Ascending aorta (tissue), 2 donors: ENCODE data around the gene RASGRF1. TPM values are rescaled to one million over a fixed set of nuclear protein-coding genes. Genes with fewer than 3 reads are reported as not detected.

Experiments
- DNase-seq, 2 donors: peaks; one replicate each; pipeline ENCODE4 v3.0.0-alpha.2; 2019; ENCODE audit warnings: low spot score in 2 of 2
- H3K27ac ChIP-seq, 2 donors: fragments of 200-600 bp; sonication (generic); one replicate each; pipeline ENCODE4 v1.5.1; 2016 to 2017; ENCODE audit warnings: mild to moderate bottlenecking in 1 of 2
- H3K27me3 ChIP-seq: fragments of 200-600 bp; sonication (generic); one replicate; pipeline ENCODE4 v1.5.1; 2017
- H3K36me3 ChIP-seq, 2 donors: fragments of 200-600 bp; sonication (generic); one replicate each; pipeline ENCODE4 v1.5.1; 2016
- H3K4me1 ChIP-seq, 2 donors: fragments of 200-600 bp; sonication (generic); one replicate each; pipeline ENCODE4 v1.5.1; 2016 to 2017; ENCODE audit warnings: mild to moderate bottlenecking in 1 of 2
- H3K4me3 ChIP-seq, 2 donors: fragments of 200-600 bp; sonication (generic); one replicate each; pipeline ENCODE4 v1.5.1; 2016 to 2017; ENCODE audit warnings: mild to moderate bottlenecking in 1 of 2
- H3K9me3 ChIP-seq, 2 donors: fragments of 200-600 bp; sonication (generic); one replicate each; pipeline ENCODE4 v1.5.1; 2016
- CTCF ChIP-seq, 3 experiments: fragments of 200-600 bp in 2 of 3; fragments of 450-650 bp in 1 of 3; sonication (generic) in 2 of 3; IDR thresholded peaks; one replicate each; pipeline ENCODE4 v1.5.1; 2016 to 2019; ENCODE audit warnings: antibody characterized with exemption in 3 of 3, mild to moderate bottlenecking in 1 of 3, moderate library complexity in 1 of 3
- intact Hi-C: fragments of 100-400 bp; cut with DNase I; formaldehyde crosslinking; loops from one replicate; pipeline ENCODE4 v1.15.1; 2023
- total RNA-seq: library from RNA; depleted of rRNA; stranded (reverse); fragments of >200 nt; gene quantifications from one replicate; pipeline ENCODE4 v1.1.0, GENCODE V29; 2016

Gene RASGRF1
- total RNA-seq, 1 donor from 2014 or later: not detected

- no peaks in the 10 kb centered on the region for H3K9me3 ChIP-seq
- H3K36me3 ChIP-seq: no peaks in the 10 kb centered on the region
- H3K4me1 ChIP-seq: peaks cover 3 to 12% of the 10 kb centered on the region in 2 donors
- no peak for DNase-seq
- intact Hi-C loops: no loop called here
- no peak for TF ChIP-seq CTCF (IDR thresholded peaks at IDR 0.05)
- H3K4me3 ChIP-seq: no peak overlapping the region
- H3K27ac ChIP-seq: no peak overlapping the region
- no peaks in the 10 kb centered on the region for H3K27me3 ChIP-seq
Measured at GRCh38 chr15:78942741-78943140, 147.8 kb downstream of the RASGRF1 start.

GRCh38 chr15:78938658-78939488, 151.7 kb downstream of the RASGRF1 start:
- DNase-seq: no peak
- peaks cover 3 to 12% of the 10 kb centered on the region in 2 donors for H3K4me1 ChIP-seq
- H3K27ac ChIP-seq: no peak overlapping the region
- no peaks in the 10 kb centered on the region for H3K9me3 ChIP-seq
- intact Hi-C loops: no loop called here
- H3K4me3 ChIP-seq: no peak overlapping the region
- no peak for TF ChIP-seq CTCF (IDR thresholded peaks at IDR 0.05)
- no peaks in the 10 kb centered on the region for H3K36me3 ChIP-seq
- H3K27me3 ChIP-seq: no peaks in the 10 kb centered on the region

- peaks cover 3 to 10% of the 10 kb centered on the region in 2 donors for H3K4me1 ChIP-seq
- no peak for DNase-seq
- intact Hi-C loops: no loop called here
- H3K4me3 ChIP-seq: no peak overlapping the region
- no peaks in the 10 kb centered on the region for H3K9me3 ChIP-seq
- H3K27ac ChIP-seq: peak overlapping the region in 1 of 2 donors; percentile 25
- TF ChIP-seq CTCF (IDR thresholded peaks at IDR 0.05): no peak
- H3K36me3 ChIP-seq: no peaks in the 10 kb centered on the region
- H3K27me3 ChIP-seq: no peaks in the 10 kb centered on the region
Measured at GRCh38 chr15:78937132-78937739, 153.3 kb downstream of the RASGRF1 start.

GRCh38 chr15:78934655-78935023, 155.9 kb downstream of the RASGRF1 start:
- no peaks in the 10 kb centered on the region for H3K9me3 ChIP-seq
- H3K27me3 ChIP-seq: no peaks in the 10 kb centered on the region
- H3K4me1 ChIP-seq: peaks cover 3 to 15% of the 10 kb centered on the region in 2 donors
- intact Hi-C loops: no loop called here
- TF ChIP-seq CTCF (IDR thresholded peaks at IDR 0.05): no peak
- H3K27ac ChIP-seq: no peak overlapping the region
- DNase-seq: no peak
- no peaks in the 10 kb centered on the region for H3K36me3 ChIP-seq
- H3K4me3 ChIP-seq: no peak overlapping the region

- no peaks in the 10 kb centered on the region for H3K9me3 ChIP-seq
- no peak for TF ChIP-seq CTCF (IDR thresholded peaks at IDR 0.05)
- intact Hi-C loops: no loop called here
- peak overlapping the region; percentile 16 to 35 for H3K4me3 ChIP-seq
- no peak for DNase-seq
- H3K27me3 ChIP-seq: no peaks in the 10 kb centered on the region
- no peaks in the 10 kb centered on the region for H3K36me3 ChIP-seq
- peaks cover 3 to 15% of the 10 kb centered on the region in 2 donors for H3K4me1 ChIP-seq
- peak overlapping the region; percentile 3 to 20 for H3K27ac ChIP-seq
Measured at GRCh38 chr15:78933823-78934654, 156.5 kb downstream of the RASGRF1 start.
